Left ventricle myocardium inferior (tissue), 1 donor: ENCODE data around the gene KCNN2. TPM values are rescaled to one million over a fixed set of nuclear protein-coding genes. Genes with fewer than 3 reads are reported as not detected.

ENCODE experiments used
- DNase-seq: peaks from one replicate; pipeline ENCODE4 v3.0.0-alpha.2; 2020
- H3K27ac ChIP-seq: fragments of 200-600 bp; replicated peaks from 2 replicates; pipeline ENCODE4 v1.8.0; 2021
- H3K27me3 ChIP-seq: fragments of 200-600 bp; 2 replicates; pipeline ENCODE4 v1.8.0; 2021; ENCODE audit warnings: low read depth
- H3K36me3 ChIP-seq: fragments of 200-600 bp; 2 replicates; pipeline ENCODE4 v1.8.0; 2021
- H3K4me1 ChIP-seq: fragments of 200-600 bp; 2 replicates; pipeline ENCODE4 v1.8.0; 2021
- H3K4me3 ChIP-seq: fragments of 200-600 bp; 2 replicates; pipeline ENCODE4 v1.8.0; 2021; ENCODE audit warnings: mild to moderate bottlenecking, moderate library complexity
- H3K9me3 ChIP-seq: fragments of 200-600 bp; replicated peaks from 2 replicates; pipeline ENCODE4 v1.8.0; 2021
- CTCF ChIP-seq: fragments of 200-600 bp; IDR thresholded peaks from 2 replicates; pipeline ENCODE4 v1.8.0; 2021; ENCODE audit warnings: antibody characterized with exemption, mild to moderate bottlenecking, borderline replicate concordance
- intact Hi-C: fragments of 100-400 bp; cut with micrococcal nuclease; formaldehyde crosslinking; loops from one replicate; pipeline ENCODE4 v1.11.0; 2022
- long read RNA-seq: library from polyadenylated mRNA; unstranded; transcript quantifications from one replicate; pipeline ENCODE4 v2.0.0, GENCODE V29; 2021
- total RNA-seq: library from RNA; stranded (reverse); fragmentation: NEBNext Ultra II Directional; extraction: Animal tissue kit (Norgen Biotek cat#: 25700); gene quantifications from one replicate; pipeline ENCODE4 v1.2.1, GENCODE V29; 2021
- donor health status: DM: no; HTN: yes; CAD: no; lungs with severe emphysema.

Gene KCNN2
- total RNA-seq = 7.2 TPM
- long read RNA-seq, transcript KCNN2-201 (8 exons, 2,512 nt) = major isoform, 13 of 17 reads
- long read RNA-seq, partial matches to known transcripts = 0 of 17 reads
- long read RNA-seq, other reads (novel, unspliced or antisense) = 4 of 17 reads

DNA sequence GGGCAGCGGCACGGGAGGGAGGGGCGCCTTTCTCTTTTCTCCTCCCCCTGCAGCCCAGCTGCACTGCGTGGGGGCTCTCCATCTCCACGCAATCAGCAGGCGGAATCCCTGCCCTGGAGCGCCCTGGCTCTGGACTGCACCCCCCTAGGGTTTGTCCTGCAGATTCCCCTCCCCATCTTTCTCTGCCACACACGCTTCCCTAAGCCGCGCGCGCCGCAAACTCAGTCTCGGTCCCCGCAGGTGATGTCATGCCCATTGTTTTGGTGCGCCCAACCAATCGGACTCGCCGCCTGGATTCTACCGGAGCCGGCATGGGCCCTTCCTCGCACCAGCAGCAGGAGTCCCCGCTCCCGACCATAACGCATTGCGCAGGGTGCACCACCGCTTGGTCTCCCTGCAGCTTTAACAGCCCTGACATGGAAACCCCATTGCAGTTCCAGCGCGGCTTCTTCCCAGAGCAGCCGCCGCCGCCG is at the start of gene KCNN2:
Gene KCNN2, plus strand, starts transcription at position 347 of the 473 bp plus-strand sequence. Its CDS starts 70 bp downstream, at position 417.
- Histone ChIP-seq H3K27ac (peak within 1 kb of the TSS; percentile 75), H3K4me3 (peak within 1 kb of the TSS; percentile 80), H3K36me3 (no peaks in the 10 kb centered on the region), H3K9me3 (no peaks in the 10 kb centered on the region), H3K27me3 (peaks cover 44% of the 10 kb centered on the region), H3K4me1 (peaks cover 40% of the 10 kb centered on the region)
- peak; percentile 83 for DNase-seq
- intact Hi-C loops = no loop called here
- TF ChIP-seq CTCF = no peak

DNA sequence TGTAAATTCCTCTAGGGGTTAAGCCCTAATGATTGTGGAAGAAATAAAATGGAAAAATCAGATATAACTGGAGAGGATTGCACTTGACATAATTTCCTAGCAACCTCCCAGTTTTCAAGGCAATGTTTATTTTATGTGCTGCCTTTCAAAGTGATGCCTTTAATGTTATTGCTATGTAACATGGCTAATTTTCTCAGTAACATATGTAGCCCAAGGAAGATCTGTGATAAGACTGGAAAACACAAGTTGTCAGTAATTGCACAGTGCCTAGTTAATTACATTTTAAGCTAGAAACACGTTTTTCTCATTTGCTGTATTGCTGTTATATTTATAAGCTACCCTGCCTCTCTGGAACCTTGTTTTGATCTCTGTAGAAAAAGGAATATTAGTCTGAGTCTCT is 49.2 kb upstream of the KCNN2 start:
- TF ChIP-seq CTCF = no peak
- intact Hi-C loops = no loop called here
- no peak overlapping the region for H3K4me3 ChIP-seq
- H3K9me3 ChIP-seq = no peaks in the 10 kb centered on the region
- H3K27ac ChIP-seq = no peak overlapping the region
- H3K27me3 ChIP-seq = no peaks in the 10 kb centered on the region
- no peaks in the 10 kb centered on the region for H3K36me3 ChIP-seq
- peaks cover 16% of the 10 kb centered on the region for H3K4me1 ChIP-seq
- no peak for DNase-seq

DNA sequence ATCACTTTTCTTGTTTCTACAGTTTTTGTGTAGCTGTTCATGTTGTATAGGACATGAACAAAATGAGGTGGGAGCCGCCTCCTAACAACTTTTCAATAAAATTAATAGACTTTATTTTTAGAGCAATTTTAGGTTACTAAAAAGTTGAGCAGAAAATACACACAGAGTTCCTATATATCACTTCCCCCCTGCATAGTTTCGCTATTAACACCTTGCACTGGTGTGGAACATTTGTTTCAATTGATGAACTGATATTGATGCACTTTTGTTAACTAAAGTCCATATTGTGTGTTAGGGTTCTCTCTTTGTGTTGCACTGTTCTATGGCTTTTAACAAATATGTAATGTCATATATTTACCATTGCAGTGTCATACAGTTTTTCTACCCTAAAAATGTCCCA is 47.8 kb upstream of the KCNN2 start:
- Histone ChIP-seq H3K27ac (no peak overlapping the region), H3K9me3 (no peaks in the 10 kb centered on the region), H3K4me1 (peaks cover 21% of the 10 kb centered on the region), H3K4me3 (no peak overlapping the region), H3K27me3 (no peaks in the 10 kb centered on the region), H3K36me3 (no peaks in the 10 kb centered on the region)
- no peak for DNase-seq
- intact Hi-C loops = no loop called here
- no peak for TF ChIP-seq CTCF

DNA sequence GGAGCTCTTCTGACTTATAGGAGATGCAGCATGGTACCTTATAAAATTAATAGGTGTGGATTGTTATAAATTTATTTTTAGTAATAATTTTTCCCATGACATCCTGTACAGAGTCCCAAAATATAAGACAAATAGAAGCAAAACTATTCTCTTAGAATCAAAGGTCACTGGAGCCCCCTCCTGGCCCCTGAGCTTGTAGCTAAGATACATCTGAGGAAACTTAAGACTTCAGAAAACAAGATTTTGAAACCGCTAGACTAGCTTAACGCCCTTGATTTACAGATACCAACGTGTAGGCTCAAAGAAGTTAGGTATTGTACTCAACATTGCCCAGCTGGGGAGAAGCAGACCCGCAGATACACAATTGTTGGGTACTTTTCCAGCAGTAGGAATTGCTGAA is 45.7 kb upstream of the KCNN2 start:
- Histone ChIP-seq H3K4me1 (peaks cover 31% of the 10 kb centered on the region), H3K27ac (peak overlapping the region; percentile 33), H3K36me3 (no peaks in the 10 kb centered on the region), H3K9me3 (no peaks in the 10 kb centered on the region), H3K27me3 (no peaks in the 10 kb centered on the region), H3K4me3 (no peak overlapping the region)
- DNase-seq = no peak
- TF ChIP-seq CTCF = peak; percentile 22
- intact Hi-C loops = no loop called here

DNA sequence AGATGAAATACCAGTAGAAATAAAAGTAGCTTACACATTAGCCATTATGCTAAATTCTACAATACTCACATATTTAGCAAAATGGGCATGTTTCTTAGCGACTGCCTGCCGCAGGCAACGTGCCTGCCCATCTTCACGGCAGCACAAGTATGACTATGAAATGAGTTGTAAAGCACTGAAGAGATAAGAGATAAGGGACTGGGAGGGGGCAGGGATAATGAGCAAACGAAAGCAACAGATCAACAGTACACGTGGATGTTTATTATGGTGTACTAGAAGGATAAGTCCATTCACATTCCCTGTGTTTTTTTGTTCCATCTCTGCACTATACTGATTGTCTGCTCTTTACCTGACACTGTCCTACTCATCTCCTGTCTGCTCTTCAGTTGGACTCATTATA is 44.1 kb upstream of the KCNN2 start:
- intact Hi-C loops = no loop called here
- Histone ChIP-seq H3K36me3 (no peaks in the 10 kb centered on the region), H3K27ac (no peak overlapping the region), H3K4me1 (peaks cover 24% of the 10 kb centered on the region), H3K4me3 (no peak overlapping the region), H3K27me3 (no peaks in the 10 kb centered on the region), H3K9me3 (no peaks in the 10 kb centered on the region)
- DNase-seq = no peak
- no peak for TF ChIP-seq CTCF

DNA sequence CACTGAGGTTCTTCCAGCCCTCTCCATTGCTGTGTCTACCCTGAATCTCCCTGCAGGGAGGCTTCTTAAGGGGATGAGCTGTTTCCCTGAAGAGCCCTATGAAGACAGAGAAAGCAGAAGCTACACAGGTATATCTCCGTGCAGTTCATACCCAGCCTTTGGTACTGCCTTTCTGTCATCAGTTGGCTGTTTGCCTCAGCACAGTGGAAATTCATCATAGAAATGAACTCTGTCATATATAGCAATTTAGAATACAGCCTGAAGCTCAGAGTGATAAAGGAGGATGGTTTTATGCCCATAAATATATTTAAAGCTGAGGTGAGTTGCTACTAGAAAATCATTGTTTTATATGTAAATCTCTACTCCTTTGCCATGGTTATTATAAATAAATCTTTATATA is 42.6 kb upstream of the KCNN2 start:
- H3K27ac ChIP-seq = peak overlapping the region; percentile 73
- intact Hi-C loops = no loop called here
- no peaks in the 10 kb centered on the region for H3K36me3 ChIP-seq
- no peaks in the 10 kb centered on the region for H3K27me3 ChIP-seq
- no peak overlapping the region for H3K4me3 ChIP-seq
- H3K9me3 ChIP-seq = no peaks in the 10 kb centered on the region
- no peak for TF ChIP-seq CTCF
- DNase-seq = no peak
- peaks cover 24% of the 10 kb centered on the region for H3K4me1 ChIP-seq
